M059J (cell line): ENCODE measurements around the gene ZNF236. TPM values are rescaled to one million over a fixed set of nuclear protein-coding genes. Genes with fewer than 3 reads are reported as not detected.
"Not testable (repeated sequence)": the region's sequence is repeated elsewhere in the genome, so short reads cannot be mapped to it uniquely, and the experiment has no call there.

Source experiments
- DNase-seq: peaks from one replicate; pipeline ENCODE4 v3.0.0-alpha.2; 2012; ENCODE audit warnings: low read depth
- total RNA-seq: library from RNA; depleted of rRNA; stranded (reverse); fragments of >200 nt; shearing (Covaris generic); gene quantifications from 2 replicates; pipeline ENCODE4 v1.2.3, GENCODE V29; 2014

Gene ZNF236
- total RNA-seq, 1 experiment from 2014 or later: 6.1 TPM

GRCh38 chr18:76988031-76988826, 165.9 kb downstream of the ZNF236 start:
- DNase-seq: no peak

- DNase-seq: no peak
Measured at GRCh38 chr18:76988827-76989646, 166.7 kb downstream of the ZNF236 start.

- DNase-seq: no peak
Measured at GRCh38 chr18:76989647-76990190, 167.4 kb downstream of the ZNF236 start.

- not testable (repeated sequence) for DNase-seq
Measured at GRCh38 chr18:76990343-76991020, 168.1 kb downstream of the ZNF236 start.

- DNase-seq: no peak
Measured at GRCh38 chr18:76991021-76991688, 168.8 kb downstream of the ZNF236 start.

- no peak for DNase-seq
Measured at GRCh38 chr18:76992226-76993084, 170.1 kb downstream of the ZNF236 start.

- no peak for DNase-seq
Measured at GRCh38 chr18:76993085-76993382, 170.7 kb downstream of the ZNF236 start.

GRCh38 chr18:76993573-76993972, 171.2 kb downstream of the ZNF236 start:
- no peak for DNase-seq

- DNase-seq: no peak
Measured at GRCh38 chr18:76994086-76994654, 171.8 kb downstream of the ZNF236 start.

- no peak for DNase-seq
Measured at GRCh38 chr18:76995896-76996295, 173.5 kb downstream of the ZNF236 start.

GRCh38 chr18:76996429-76996828, 174.1 kb downstream of the ZNF236 start:
- DNase-seq: no peak

GRCh38 chr18:76997951-76998808, 175.8 kb downstream of the ZNF236 start:
- DNase-seq: no peak

GRCh38 chr18:76999077-76999476, 176.7 kb downstream of the ZNF236 start:
- no peak for DNase-seq

GRCh38 chr18:77000527-77000926, 178.2 kb downstream of the ZNF236 start:
- peak; percentile 34 for DNase-seq

GRCh38 chr18:77001041-77001440, 178.7 kb downstream of the ZNF236 start:
- no peak for DNase-seq

- no peak for DNase-seq
Measured at GRCh38 chr18:77001979-77002378, 179.6 kb downstream of the ZNF236 start.

GRCh38 chr18:77002496-77002895, 180.1 kb downstream of the ZNF236 start:
- no peak for DNase-seq

- DNase-seq: no peak
Measured at GRCh38 chr18:77003316-77003715, 181.0 kb downstream of the ZNF236 start.
